H9 (cell line): ENCODE measurements around the gene DCTN3. TPM values are rescaled to one million over a fixed set of nuclear protein-coding genes. Genes with fewer than 3 reads are reported as not detected.

ENCODE experiments used
- DNase-seq: peaks from one replicate; pipeline ENCODE4 v3.0.0-alpha.2; 2017
- H2AFZ ChIP-seq: one replicate; pipeline ENCODE4 v1.6.1; 2013; ENCODE audit warnings: mild to moderate bottlenecking, low read length, control low read depth, moderate library complexity
- H2AK5ac ChIP-seq: 2 replicates; pipeline ENCODE4 v1.6.1; 2013; ENCODE audit warnings: low read length, control low read depth, mixed read lengths; ENCODE audit not compliant: insufficient read length
- H2BK120ac ChIP-seq: one replicate; pipeline ENCODE4 v1.6.1; 2013; ENCODE audit warnings: low read depth, mild to moderate bottlenecking, low read length, control low read depth, inconsistent platforms; ENCODE audit not compliant: poor library complexity, severe bottlenecking
- H2BK12ac ChIP-seq: 2 replicates; pipeline ENCODE4 v1.6.1; 2013; ENCODE audit warnings: low read length, control low read depth, mixed read lengths, low read depth; ENCODE audit not compliant: insufficient read length
- H2BK15ac ChIP-seq: 2 replicates; pipeline ENCODE4 v1.6.1; 2013; ENCODE audit warnings: low read depth, low read length, control low read depth
- H2BK20ac ChIP-seq: one replicate; pipeline ENCODE4 v1.6.1; 2013; ENCODE audit warnings: low read depth, mild to moderate bottlenecking, low read length, control low read depth, inconsistent platforms; ENCODE audit not compliant: poor library complexity, severe bottlenecking
- H2BK5ac ChIP-seq: 2 replicates; pipeline ENCODE4 v1.6.1; 2013; ENCODE audit warnings: low read length, control low read depth, mixed read lengths; ENCODE audit not compliant: insufficient read length
- H3K14ac ChIP-seq: 2 replicates; pipeline ENCODE4 v1.6.1; 2013; ENCODE audit warnings: low read length, control low read depth; ENCODE audit not compliant: insufficient read depth
- H3K18ac ChIP-seq: 2 replicates; pipeline ENCODE4 v1.6.1; 2013; ENCODE audit warnings: low read depth, mild to moderate bottlenecking, mixed read lengths, low read length, control low read depth; ENCODE audit not compliant: insufficient read length
- H3K23ac ChIP-seq: 2 replicates; pipeline ENCODE4 v1.6.1; 2013; ENCODE audit warnings: low read length, control low read depth, mixed read lengths, low read depth; ENCODE audit not compliant: insufficient read length
- H3K23me2 ChIP-seq: 2 replicates; pipeline ENCODE4 v1.6.1; 2013; ENCODE audit warnings: low read depth, mild to moderate bottlenecking, mixed read lengths, low read length, control low read depth; ENCODE audit not compliant: insufficient read length, poor library complexity, severe bottlenecking
- H3K27ac ChIP-seq: 2 replicates; pipeline ENCODE4 v1.5.1; 2013; ENCODE audit warnings: low read length, control low read depth, mixed read lengths, low read depth; ENCODE audit not compliant: insufficient read length
- H3K27me3 ChIP-seq: 2 replicates; pipeline ENCODE4 v1.6.1; 2013; ENCODE audit warnings: low read length, control low read depth, inconsistent platforms; ENCODE audit not compliant: insufficient read depth
- H3K4ac ChIP-seq: 2 replicates; pipeline ENCODE4 v1.6.1; 2013; ENCODE audit warnings: low read depth, mild to moderate bottlenecking, control low read depth, inconsistent platforms, low read length, moderate library complexity
- H3K4me1 ChIP-seq: 2 replicates; pipeline ENCODE4 v1.6.1; 2013; ENCODE audit warnings: low read length, control low read depth, inconsistent platforms; ENCODE audit not compliant: insufficient read depth
- H3K4me2 ChIP-seq: 2 replicates; pipeline ENCODE4 v1.6.1; 2013; ENCODE audit warnings: low read length, control low read depth, mixed read lengths; ENCODE audit not compliant: insufficient read length, insufficient read depth
- H3K56ac ChIP-seq: 2 replicates; pipeline ENCODE4 v1.6.1; 2013; ENCODE audit warnings: low read depth, mild to moderate bottlenecking, mixed read lengths, low read length, control low read depth; ENCODE audit not compliant: insufficient read length
- H3K79me1 ChIP-seq: 2 replicates; pipeline ENCODE4 v1.6.1; 2013; ENCODE audit warnings: low read depth, mild to moderate bottlenecking, moderate library complexity, low read length, control low read depth, inconsistent platforms; ENCODE audit not compliant: insufficient read depth, poor library complexity, severe bottlenecking
- H3K79me2 ChIP-seq: 2 replicates; pipeline ENCODE4 v1.6.1; 2013; ENCODE audit warnings: low read length, control low read depth, inconsistent platforms; ENCODE audit not compliant: insufficient read depth
- H3K9ac ChIP-seq: 2 replicates; pipeline ENCODE4 v1.6.1; 2013; ENCODE audit warnings: low read length, control low read depth, mixed read lengths; ENCODE audit not compliant: insufficient read length; ENCODE audit errors: extremely low read depth
- H3K9me3 ChIP-seq: one replicate; pipeline ENCODE4 v1.6.1; 2013; ENCODE audit warnings: low read depth, low read length, inconsistent platforms; ENCODE audit not compliant: control insufficient read depth
- H3T11ph ChIP-seq: one replicate; pipeline ENCODE4 v1.6.1; 2013; ENCODE audit warnings: mild to moderate bottlenecking, low read length, control low read depth, inconsistent platforms
- H4K20me1 ChIP-seq: one replicate; pipeline ENCODE4 v1.6.1; 2013; ENCODE audit not compliant: control insufficient read depth, insufficient read length, insufficient read depth
- H4K5ac ChIP-seq: 2 replicates; pipeline ENCODE4 v1.6.1; 2013; ENCODE audit warnings: low read depth, mild to moderate bottlenecking, mixed read lengths, low read length, control low read depth; ENCODE audit not compliant: insufficient read length
- H4K8ac ChIP-seq: replicated peaks from 2 replicates; pipeline ENCODE4 v1.6.1; 2013; ENCODE audit warnings: low read length, control low read depth, mixed read lengths, low read depth; ENCODE audit not compliant: insufficient read length
- H4K91ac ChIP-seq: 2 replicates; pipeline ENCODE4 v1.6.1; 2013; ENCODE audit warnings: low read depth, mild to moderate bottlenecking, moderate library complexity, mixed read lengths, low read length, control low read depth; ENCODE audit not compliant: insufficient read length
- H3K27ac Mint-ChIP-seq, 3 experiments: 2 replicates in 2 of 3; 3 replicates in 1 of 3; pipeline ENCODE4 v1.8.0; 2020 to 2021; ENCODE audit warnings: mixed read lengths in 3 of 3, mild to moderate bottlenecking in 1 of 3, moderate library complexity in 1 of 3
- H3K27me3 Mint-ChIP-seq: 2 replicates; pipeline ENCODE4 v1.8.0; 2021; ENCODE audit warnings: low read depth, mild to moderate bottlenecking, moderate library complexity, mixed read lengths
- H3K36me3 Mint-ChIP-seq, 3 experiments: 2 replicates in 2 of 3; 3 replicates in 1 of 3; pipeline ENCODE4 v1.8.0; 2020 to 2021; ENCODE audit warnings: low read depth in 3 of 3, mixed read lengths in 3 of 3; ENCODE audit not compliant: insufficient read depth in 1 of 3
- H3K4me1 Mint-ChIP-seq, 2 experiments: 2 replicates each; pipeline ENCODE4 v1.8.0; 2020; ENCODE audit warnings: mixed read lengths in 2 of 2
- H3K4me3 Mint-ChIP-seq, 2 experiments: 2 replicates in 1 of 2; 3 replicates in 1 of 2; pipeline ENCODE4 v1.8.0; 2020 to 2021; ENCODE audit warnings: mild to moderate bottlenecking in 2 of 2, mixed read lengths in 2 of 2, moderate library complexity in 1 of 2
- H3K9me3 Mint-ChIP-seq, 2 experiments: 2 replicates in 1 of 2; 3 replicates in 1 of 2; pipeline ENCODE4 v1.8.0; 2020; ENCODE audit warnings: mild to moderate bottlenecking in 2 of 2, mixed read lengths in 2 of 2, moderate library complexity in 1 of 2
- WGBS: extraction: QIAGEN DNeasy Blood & Tissue Kit; methylation state at CpG from one replicate; pipeline ENCODE4 v1.1.7; 2013; ENCODE audit warnings: missing lambda C conversion rate, low lambda C conversion rate, mixed read lengths; ENCODE audit not compliant: insufficient read length; ENCODE audit errors: extremely low coverage; 5-methylcytosine and 5-hydroxymethylcytosine counted together
- total RNA-seq: library from RNA; stranded (reverse); gene quantifications from 2 replicates; pipeline ENCODE4 v1.2.1, GENCODE V29; 2021
- TF ChIP-seq, protein P1 (sequence below): fragments of 200-600 bp; sonication (generic); conservative IDR thresholded peaks from 3 replicates; pipeline ENCODE4 v1.8.0; 2021; ENCODE audit warnings: antibody characterized with exemption, mild to moderate bottlenecking

DCTN3 gene
- total RNA-seq, 1 experiment from 2014 or later = 40.0 TPM

DNA sequence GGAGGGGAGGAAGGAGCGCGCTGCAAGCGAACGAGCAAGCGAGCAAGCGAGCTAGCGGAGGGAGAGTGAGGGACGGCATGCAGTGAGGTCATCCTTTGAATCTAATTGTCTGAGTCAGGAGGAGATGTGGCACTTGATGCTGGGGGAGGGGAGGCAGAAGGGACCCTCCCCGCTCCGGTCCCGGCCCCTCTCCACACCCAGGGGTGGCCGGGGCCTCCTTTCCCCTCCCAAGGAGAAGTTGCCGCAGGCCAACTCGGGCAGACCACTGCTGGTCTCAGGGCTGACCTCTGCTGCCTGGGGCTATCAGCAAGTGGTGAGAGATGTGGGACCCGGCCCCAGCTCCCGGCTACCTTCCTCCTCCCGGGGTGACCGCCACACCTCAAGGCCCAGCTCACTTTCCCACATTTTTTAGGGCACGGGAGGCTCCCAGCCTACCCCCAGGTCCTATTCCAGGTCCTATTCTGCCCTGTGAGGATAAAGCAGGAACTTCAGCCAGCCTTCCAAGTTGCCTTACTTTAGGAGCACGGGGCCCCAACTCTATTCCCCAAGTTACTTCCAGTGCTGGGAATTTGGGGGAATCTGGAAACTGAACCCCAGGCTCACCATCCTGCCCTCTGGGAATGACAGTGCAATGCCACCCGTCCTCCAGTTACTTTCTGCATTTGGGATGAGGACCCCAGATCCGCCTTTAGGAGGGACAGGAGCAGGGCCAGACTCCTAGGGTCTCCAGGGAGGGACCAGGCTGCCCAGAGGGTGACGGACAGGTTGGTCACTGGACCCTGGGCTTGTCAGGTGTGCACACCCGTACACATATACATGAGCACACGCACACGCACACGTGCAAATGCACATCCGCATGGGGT, 41.8 kb downstream of the DCTN3 start:
- Mint-ChIP-seq H3K27me3 (peaks cover 84% of the 10 kb centered on the region), H3K4me1 (peaks cover 48 to 62% of the 10 kb centered on the region in 2 experiments), H3K9me3 (peaks cover 0 to 5% of the 10 kb centered on the region in 2 experiments; a peak in 1 of 5 replicates), H3K27ac (no peak overlapping the region), H3K4me3 (peak overlapping the region; percentile 54 to 76), H3K36me3 (no peaks in the 10 kb centered on the region)
- Histone ChIP-seq H3K4ac (no peak overlapping the region), H4K20me1 (no peaks in the 10 kb centered on the region), H3K9me3 (no peaks in the 10 kb centered on the region), H3K14ac (no peak overlapping the region), H4K5ac (no peak overlapping the region), H3K79me2 (no peaks in the 10 kb centered on the region), H2BK12ac (no peak overlapping the region), H2BK15ac (no peak overlapping the region), H4K91ac (no peak overlapping the region), H3K23me2 (peaks cover 7% of the 10 kb centered on the region), H3K56ac (no peak overlapping the region), H3K4me2 (peak overlapping the region; percentile 58), H3K9ac (no peak overlapping the region), H3K27me3 (peaks cover 22% of the 10 kb centered on the region), H3K79me1 (no peaks in the 10 kb centered on the region), H2AFZ (no peak overlapping the region), H3T11ph (no peak overlapping the region), H4K8ac (no peak overlapping the region), H3K4me1 (peaks cover 12% of the 10 kb centered on the region), H2AK5ac (no peak overlapping the region), H2BK120ac (no peak overlapping the region), H3K18ac (no peak overlapping the region), H2BK20ac (no peak overlapping the region), H3K23ac (no peak overlapping the region), H2BK5ac (no peak overlapping the region), H3K27ac (no peak overlapping the region)
- TF ChIP-seq, protein P1, sequence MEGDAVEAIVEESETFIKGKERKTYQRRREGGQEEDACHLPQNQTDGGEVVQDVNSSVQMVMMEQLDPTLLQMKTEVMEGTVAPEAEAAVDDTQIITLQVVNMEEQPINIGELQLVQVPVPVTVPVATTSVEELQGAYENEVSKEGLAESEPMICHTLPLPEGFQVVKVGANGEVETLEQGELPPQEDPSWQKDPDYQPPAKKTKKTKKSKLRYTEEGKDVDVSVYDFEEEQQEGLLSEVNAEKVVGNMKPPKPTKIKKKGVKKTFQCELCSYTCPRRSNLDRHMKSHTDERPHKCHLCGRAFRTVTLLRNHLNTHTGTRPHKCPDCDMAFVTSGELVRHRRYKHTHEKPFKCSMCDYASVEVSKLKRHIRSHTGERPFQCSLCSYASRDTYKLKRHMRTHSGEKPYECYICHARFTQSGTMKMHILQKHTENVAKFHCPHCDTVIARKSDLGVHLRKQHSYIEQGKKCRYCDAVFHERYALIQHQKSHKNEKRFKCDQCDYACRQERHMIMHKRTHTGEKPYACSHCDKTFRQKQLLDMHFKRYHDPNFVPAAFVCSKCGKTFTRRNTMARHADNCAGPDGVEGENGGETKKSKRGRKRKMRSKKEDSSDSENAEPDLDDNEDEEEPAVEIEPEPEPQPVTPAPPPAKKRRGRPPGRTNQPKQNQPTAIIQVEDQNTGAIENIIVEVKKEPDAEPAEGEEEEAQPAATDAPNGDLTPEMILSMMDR = peak; percentile 19; the same call in 1 of the 3 replicates
- WGBS = no CpG with 5 or more reads among the region's 28 CpGs
- DNase-seq = peak; percentile 67
